Activated CD8-positive, alpha-beta T cell treated with anti-CD3 and anti-CD28 coated beads, Interleukin-2, amount 10 ng/mL, durations not matched to agents 7 days and 5 days (primary cell): ENCODE results near the gene POGLUT2. TPM values are rescaled to one million over a fixed set of nuclear protein-coding genes. Genes with fewer than 3 reads are reported as not detected.

Experiments
- ATAC-seq: fragments of 150-1000 bp; cut with Tn5 transposase; one replicate; pipeline ENCODE4 v1.10.0; 2021; ENCODE audit warnings: moderate library complexity
- CTCF ChIA-PET: fragments of 350-600 bp; sonication (Branson Sonifier 250); formaldehyde crosslinking; loops from one replicate; lab custom pipeline; 2021; ENCODE audit warnings: antibody characterized with exemption; lab: Charles Lee
- POLR2A ChIA-PET: fragments of 350-600 bp; sonication (Branson Sonifier 250); formaldehyde crosslinking; loops from one replicate; lab custom pipeline; 2021; ENCODE audit warnings: antibody characterized with exemption; lab: Charles Lee
- DNase-seq: peaks from one replicate; pipeline ENCODE4 v3.0.0-alpha.2; 2020
- H3K27ac Mint-ChIP-seq: one replicate; pipeline ENCODE4 v1.8.0; 2021; ENCODE audit warnings: mild to moderate bottlenecking, mixed read lengths
- H3K27me3 Mint-ChIP-seq: one replicate; pipeline ENCODE4 v1.8.0; 2021; ENCODE audit warnings: low read depth, mixed read lengths
- H3K36me3 Mint-ChIP-seq: one replicate; pipeline ENCODE4 v1.8.0; 2021; ENCODE audit warnings: low read depth, mixed read lengths
- H3K4me1 Mint-ChIP-seq: one replicate; pipeline ENCODE4 v1.8.0; 2021; ENCODE audit warnings: low read depth, mixed read lengths
- H3K4me3 Mint-ChIP-seq: one replicate; pipeline ENCODE4 v1.8.0; 2021; ENCODE audit warnings: mild to moderate bottlenecking, mixed read lengths
- H3K9me3 Mint-ChIP-seq: one replicate; pipeline ENCODE4 v1.8.0; 2022; ENCODE audit warnings: mixed read lengths; ENCODE audit not compliant: insufficient read depth
- total RNA-seq, 2 experiments: library from RNA; stranded (reverse); gene quantifications; one replicate each; pipeline ENCODE4 v1.2.3, GENCODE V29; 2021

Gene POGLUT2
- 10 to 100 TPM; 12.5 to 13.4 TPM for total RNA-seq

DNA sequence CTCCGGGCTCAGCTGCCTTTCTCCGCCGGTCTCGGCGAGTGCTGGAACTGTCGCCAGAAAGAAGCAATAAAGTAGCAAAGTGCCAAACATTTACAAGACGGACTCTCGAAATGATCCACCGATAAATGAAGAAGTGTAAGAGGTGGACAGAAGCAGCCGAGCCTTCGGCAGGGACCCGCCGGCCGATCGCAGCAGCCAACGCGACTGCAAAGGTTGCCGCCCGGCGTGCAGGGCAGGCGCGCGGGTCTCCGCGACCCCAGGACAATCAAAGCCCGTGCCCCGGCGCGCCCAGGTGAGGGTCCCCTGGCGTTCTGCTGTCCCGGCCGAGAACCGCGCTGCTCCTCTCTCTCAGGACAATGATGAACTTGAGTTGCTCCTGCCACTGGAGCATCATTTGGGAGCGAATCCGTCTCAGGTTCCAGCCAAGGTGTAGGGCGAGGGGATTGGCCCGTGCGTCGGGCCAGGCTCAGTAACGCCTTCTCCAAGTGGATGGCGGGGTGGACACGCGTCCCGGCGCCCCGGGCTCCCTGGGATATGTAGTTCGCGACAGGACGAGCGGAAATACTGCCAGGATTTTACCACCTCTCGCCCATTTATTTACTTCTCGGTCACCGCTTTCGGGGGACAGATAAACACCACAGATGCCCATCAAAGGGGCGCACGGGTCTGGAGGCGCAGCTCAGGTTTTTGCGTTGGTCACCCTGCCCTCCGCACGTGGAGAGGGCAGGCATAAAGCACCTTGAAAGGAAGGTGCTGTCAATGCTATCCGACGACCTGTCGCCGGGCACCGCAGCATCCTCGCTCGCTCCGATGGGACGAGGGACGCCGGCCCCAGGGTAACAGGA lies at the start of gene POGLUT2, which contains the start of gene BIVM:
Gene POGLUT2, minus strand, starts transcription at position 396 of the 845 bp plus-strand sequence. Its CDS starts 306 bp downstream, at position 90.
Gene BIVM, plus strand, starts transcription at position 539 of the 845 bp plus-strand sequence. CDS start 8,149 bp downstream, outside the sequence.
- no peaks in the 10 kb centered on the region for H3K27me3 Mint-ChIP-seq
- peaks cover 14% of the 10 kb centered on the region for H3K36me3 Mint-ChIP-seq
- DNase-seq = peak; percentile 92

DNA sequence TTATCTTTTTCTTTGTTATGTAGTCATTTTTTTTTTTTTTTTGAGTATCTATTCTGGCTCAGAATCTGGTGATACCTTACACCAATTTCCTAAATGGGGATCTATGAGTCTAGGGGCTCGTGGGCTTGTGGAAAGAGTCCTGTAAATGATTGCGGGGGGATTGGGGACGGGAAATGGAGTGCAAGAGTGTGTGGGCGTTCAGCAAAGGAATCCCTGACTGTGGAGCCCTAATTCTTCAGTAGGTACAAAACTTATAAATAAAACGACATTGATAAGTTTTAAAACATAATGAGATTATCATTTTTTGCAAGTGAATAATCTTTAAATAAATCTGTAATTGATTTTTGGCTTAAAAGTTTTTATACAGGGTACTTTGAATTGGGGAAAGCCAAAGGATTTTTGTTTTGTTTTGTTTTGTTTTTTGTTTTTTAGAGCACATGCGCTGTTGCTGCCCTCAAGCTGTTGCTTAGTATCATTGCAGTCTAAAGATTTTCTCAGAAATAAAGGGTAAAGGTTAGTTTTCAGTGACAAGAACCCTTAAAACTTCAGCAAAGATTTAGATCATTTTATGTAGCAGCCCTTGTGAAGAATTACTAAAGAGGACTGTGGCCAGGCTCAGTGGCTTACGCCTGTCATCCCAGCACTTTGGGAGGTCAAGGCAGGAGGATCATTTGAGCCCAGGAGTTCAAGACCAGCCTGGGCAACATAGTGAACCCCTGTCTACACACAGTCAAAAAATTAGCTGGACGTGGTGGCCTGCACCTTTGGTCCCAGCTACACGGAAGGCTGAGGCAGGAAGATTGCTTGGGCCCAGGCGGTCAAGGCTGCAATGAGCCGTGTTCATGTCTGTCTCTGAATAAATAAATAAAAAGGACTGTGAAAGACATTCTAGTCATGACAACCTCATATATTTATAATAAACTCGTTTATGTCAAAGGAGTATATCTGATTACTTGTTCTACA lies 48.8 kb upstream of the POGLUT2 start:
- Mint-ChIP-seq H3K27ac (peak overlapping the region; percentile 93), H3K9me3 (no peaks in the 10 kb centered on the region), H3K4me1 (peaks cover 39% of the 10 kb centered on the region), H3K27me3 (no peaks in the 10 kb centered on the region), H3K4me3 (peak overlapping the region; percentile 87), H3K36me3 (peaks cover 24% of the 10 kb centered on the region)
- ATAC-seq (no peak), DNase-seq (no peak)
- ChIA-PET CTCF (interaction anchor here (0.7 to 4.3 kb wide), 15 partner anchors 8 to 266 kb away, joined by 3 to 39 read pairs (median 3); partner anchors contain the start of gene TPP2), POLR2A (interaction anchor here (1.1 to 3.7 kb wide), 6 partner anchors 74 to 251 kb away, joined by 3 to 98 read pairs (median 10); partner anchors contain the start of genes TEX30 and TPP2)

More for the DNA sequence above, at the start of gene POGLUT2, which contains the start of gene BIVM:
- peak within 1 kb of the TSS; percentile 87 for H3K4me3 Mint-ChIP-seq
- ChIA-PET CTCF (interaction anchor here (1.0 to 3.2 kb wide), 8 partner anchors 22 to 218 kb away, joined by 3 to 16 read pairs (median 8); partner anchors contain the start of gene ERCC5), POLR2A (interaction anchor here (0.9 to 6.7 kb wide), 7 partner anchors 17 to 202 kb away, joined by 3 to 62 read pairs (median 8); partner anchors contain the start of genes ERCC5, TEX30 and TPP2)
- no peaks in the 10 kb centered on the region for H3K9me3 Mint-ChIP-seq
- peak within 1 kb of the TSS; percentile 87 for H3K27ac Mint-ChIP-seq
- ATAC-seq = peak; percentile 89
- H3K4me1 Mint-ChIP-seq = peaks cover 35% of the 10 kb centered on the region

DNA sequence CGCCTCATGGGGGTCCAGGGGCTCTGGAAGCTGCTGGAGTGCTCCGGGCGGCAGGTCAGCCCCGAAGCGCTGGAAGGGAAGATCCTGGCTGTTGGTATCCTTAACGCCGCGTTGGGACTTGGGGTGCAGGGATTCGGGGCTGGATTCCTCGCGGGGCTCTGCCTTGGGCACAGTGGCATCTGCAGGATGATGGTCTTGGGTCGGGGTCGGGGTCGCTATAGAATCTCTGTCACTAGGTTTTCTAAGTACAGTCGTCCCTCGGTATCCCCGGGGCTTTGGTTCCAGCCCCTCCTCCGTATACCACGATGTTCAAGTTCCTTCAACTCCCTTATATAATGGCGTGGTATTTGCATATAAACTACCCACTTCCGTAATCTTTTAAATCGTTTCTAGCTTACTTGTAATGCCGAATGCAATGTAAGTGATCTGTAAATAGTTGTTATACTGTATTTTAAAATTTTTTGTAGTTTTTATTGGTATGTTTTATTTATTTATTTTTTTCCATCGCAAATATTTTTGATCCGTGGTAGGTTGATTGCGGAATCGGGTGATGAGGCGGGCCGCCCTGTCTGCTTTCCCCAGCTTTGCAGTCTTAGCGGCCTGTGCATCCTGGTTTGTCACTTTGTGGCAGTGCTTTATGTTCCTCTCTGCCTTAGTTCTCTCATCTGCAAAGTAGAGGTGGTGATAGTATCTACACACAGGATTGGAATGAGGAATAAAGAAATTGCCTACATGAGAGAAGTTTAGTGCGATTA lies 47.7 kb upstream of the POGLUT2 start:
- H3K27ac Mint-ChIP-seq = peak overlapping the region; percentile 93
- H3K9me3 Mint-ChIP-seq = no peaks in the 10 kb centered on the region
- POLR2A ChIA-PET = interaction anchor here (0.7 to 3.7 kb wide), 18 partner anchors 9 to 265 kb away, joined by 3 to 98 read pairs (median 7); partner anchors contain the start of genes BIVM, POGLUT2, TEX30 and TPP2
- H3K27me3 Mint-ChIP-seq = no peaks in the 10 kb centered on the region
- H3K4me3 Mint-ChIP-seq = peak overlapping the region; percentile 87
- peaks cover 18% of the 10 kb centered on the region for H3K36me3 Mint-ChIP-seq
- CTCF ChIA-PET = interaction anchor here (0.6 to 4.3 kb wide), 17 partner anchors 10 to 267 kb away, joined by 3 to 39 read pairs (median 5); partner anchors contain the start of gene TPP2
- H3K4me1 Mint-ChIP-seq = peaks cover 37% of the 10 kb centered on the region
- peak; percentile 54 for ATAC-seq
- peak; percentile 67 for DNase-seq

GRCh38 chr13:102845630-102846260 lies 47.0 kb upstream of the POGLUT2 start, which contains the start of gene ERCC5:
Gene ERCC5, plus strand, starts transcription at chr13:102846032. Its CDS starts 235 bp downstream, at chr13:102846267.
- H3K27me3 Mint-ChIP-seq = no peaks in the 10 kb centered on the region
- CTCF ChIA-PET = interaction anchor here (0.8 to 4.3 kb wide), 21 partner anchors 11 to 266 kb away, joined by 3 to 39 read pairs (median 5); partner anchors contain the start of gene TPP2
- H3K9me3 Mint-ChIP-seq = no peaks in the 10 kb centered on the region
- H3K27ac Mint-ChIP-seq = peak within 1 kb of the TSS; percentile 93
- POLR2A ChIA-PET = interaction anchor here (0.6 to 3.7 kb wide), 25 partner anchors 9 to 1036 kb away, joined by 3 to 98 read pairs (median 5); partner anchors contain the start of genes BIVM, POGLUT2, TEX30 and TPP2
- peak within 1 kb of the TSS; percentile 87 for H3K4me3 Mint-ChIP-seq
- peaks cover 18% of the 10 kb centered on the region for H3K36me3 Mint-ChIP-seq
- ATAC-seq = peak; percentile 85
- DNase-seq = peak; percentile 97
- H3K4me1 Mint-ChIP-seq = peaks cover 37% of the 10 kb centered on the region

- DNase-seq (no peak), ATAC-seq (peak; percentile 31)
- Mint-ChIP-seq H3K9me3 (no peaks in the 10 kb centered on the region), H3K4me1 (peaks cover 32% of the 10 kb centered on the region), H3K27ac (peak overlapping the region; percentile 93), H3K36me3 (peaks cover 18% of the 10 kb centered on the region), H3K4me3 (peak overlapping the region; percentile 87), H3K27me3 (no peaks in the 10 kb centered on the region)
- ChIA-PET POLR2A (interaction anchor here (0.6 to 3.7 kb wide), 22 partner anchors 9 to 1036 kb away, joined by 3 to 98 read pairs (median 6); partner anchors contain the start of genes BIVM, POGLUT2, TEX30 and TPP2), CTCF (interaction anchor here (0.7 to 4.3 kb wide), 12 partner anchors 25 to 265 kb away, joined by 3 to 39 read pairs (median 4); partner anchors contain the start of gene TPP2)
These were observed 46.5 kb upstream of the POGLUT2 start for GRCh38 chr13:102845289-102845629.

DNA sequence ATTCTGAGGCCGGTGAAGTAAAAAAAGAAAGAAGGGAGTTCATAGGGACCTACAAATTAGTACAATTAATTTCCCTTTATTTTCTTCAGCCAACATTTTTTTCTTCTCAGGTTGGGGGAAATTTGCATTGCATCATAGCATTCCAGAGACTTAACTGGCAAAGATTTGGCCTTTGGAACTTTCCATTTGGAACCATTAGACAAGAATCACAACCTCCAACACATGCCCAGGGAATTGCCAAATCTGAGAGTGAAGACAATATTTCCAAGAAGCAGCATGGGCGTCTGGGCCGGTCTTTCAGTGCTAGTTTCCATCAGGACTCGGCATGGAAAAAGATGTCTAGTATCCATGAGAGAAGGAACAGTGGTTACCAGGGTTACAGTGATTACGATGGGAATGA lies 40.7 kb upstream of the POGLUT2 start:
- ATAC-seq (no peak), DNase-seq (no peak)
- Mint-ChIP-seq H3K36me3 (peaks cover 21% of the 10 kb centered on the region), H3K9me3 (no peaks in the 10 kb centered on the region), H3K4me1 (peaks cover 2% of the 10 kb centered on the region), H3K27ac (no peak overlapping the region), H3K4me3 (no peak overlapping the region), H3K27me3 (no peaks in the 10 kb centered on the region)
- ChIA-PET CTCF (interaction anchor here (1.0 kb wide), 1 partner anchor 9 kb away, joined by 3 read pairs; no protein-coding TSS in a partner anchor), POLR2A (no interaction called here)

- Mint-ChIP-seq H3K36me3 (peaks cover 22% of the 10 kb centered on the region), H3K9me3 (no peaks in the 10 kb centered on the region), H3K27me3 (no peaks in the 10 kb centered on the region), H3K4me1 (no peaks in the 10 kb centered on the region), H3K4me3 (no peak overlapping the region), H3K27ac (no peak overlapping the region)
- ChIA-PET POLR2A (no interaction called here), CTCF (interaction anchor here (1.0 kb wide), 1 partner anchor 9 kb away, joined by 3 read pairs; no protein-coding TSS in a partner anchor)
- DNase-seq = no peak
- ATAC-seq = no peak
These were observed 40.2 kb upstream of the POGLUT2 start for GRCh38 chr13:102838982-102839381.

GRCh38 chr13:102838273-102838672 lies 39.5 kb upstream of the POGLUT2 start:
- H3K4me1 Mint-ChIP-seq = no peaks in the 10 kb centered on the region
- H3K27me3 Mint-ChIP-seq = no peaks in the 10 kb centered on the region
- H3K9me3 Mint-ChIP-seq = no peaks in the 10 kb centered on the region
- ChIA-PET POLR2A (interaction anchor here (0.6 kb wide), 1 partner anchor 180 kb away, joined by 3 read pairs; no protein-coding TSS in a partner anchor), CTCF (interaction anchor here (1.4 kb wide), 1 partner anchor 246 kb away, joined by 4 read pairs; no protein-coding TSS in a partner anchor)
- no peak overlapping the region for H3K4me3 Mint-ChIP-seq
- no peak for ATAC-seq
- DNase-seq = no peak
- peaks cover 22% of the 10 kb centered on the region for H3K36me3 Mint-ChIP-seq
- H3K27ac Mint-ChIP-seq = no peak overlapping the region

DNA sequence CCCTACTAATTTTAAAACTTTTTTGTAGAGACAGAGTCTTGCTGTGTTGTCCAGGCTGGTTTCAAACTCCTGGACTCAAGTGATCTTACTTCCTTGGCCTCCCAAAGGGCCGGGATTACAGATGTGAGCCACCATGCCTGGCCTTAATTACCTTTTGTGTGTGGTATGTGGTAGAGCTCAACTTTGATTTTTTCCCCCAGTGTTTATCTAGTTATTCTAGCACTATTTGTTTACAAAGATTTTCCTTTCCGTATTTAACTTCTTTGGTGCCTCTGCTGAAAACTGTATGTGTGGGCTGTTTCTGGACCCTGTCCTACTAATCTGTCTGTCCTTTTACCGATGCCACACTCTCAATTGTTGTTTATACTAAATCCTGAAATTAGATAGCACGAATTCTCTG lies 37.7 kb upstream of the POGLUT2 start:
- Mint-ChIP-seq H3K4me3 (no peak overlapping the region), H3K27me3 (no peaks in the 10 kb centered on the region), H3K9me3 (no peaks in the 10 kb centered on the region), H3K4me1 (no peaks in the 10 kb centered on the region), H3K27ac (no peak overlapping the region), H3K36me3 (peaks cover 23% of the 10 kb centered on the region)
- CTCF ChIA-PET = no interaction called here
- ATAC-seq (no peak), DNase-seq (no peak)
- POLR2A ChIA-PET = interaction anchor here (1.9 kb wide), 1 partner anchor 9 kb away, joined by 13 read pairs; the partner anchor contains the start of gene ERCC5
